GM23338 (cell line): ENCODE results near the gene TMEM121. TPM values are rescaled to one million over a fixed set of nuclear protein-coding genes. Genes with fewer than 3 reads are reported as not detected.

Experiments
- ATAC-seq: fragments of 200-7000 bp; cut with Tn5 transposase; 3 replicates; pipeline ENCODE4 v1.9.1; 2020
- DNase-seq: peaks from one replicate; pipeline ENCODE4 v3.0.0-alpha.2; 2015; ENCODE audit warnings: low spot score
- H2AFZ ChIP-seq: fragments of 200-600 bp; sonication (generic); 2 replicates; pipeline ENCODE4 v1.8.0; 2016; ENCODE audit warnings: antibody characterized with exemption, mild to moderate bottlenecking, moderate library complexity
- H3F3A ChIP-seq: fragments of 200-600 bp; sonication (generic); replicated peaks from 2 replicates; pipeline ENCODE4 v1.8.0; 2017; ENCODE audit warnings: antibody characterized with exemption, mixed run types, low read depth
- H3K27ac ChIP-seq: fragments of 200-600 bp; sonication (generic); 2 replicates; pipeline ENCODE4 v1.6.1; 2016; ENCODE audit warnings: low read depth
- H3K27me3 ChIP-seq: fragments of 200-600 bp; sonication (generic); 2 replicates; pipeline ENCODE4 v1.8.0; 2016; ENCODE audit warnings: mild to moderate bottlenecking, mixed run types, moderate library complexity; ENCODE audit not compliant: insufficient read depth
- H3K36me3 ChIP-seq: fragments of 200-600 bp; sonication (generic); 2 replicates; pipeline ENCODE4 v1.8.0; 2016; ENCODE audit warnings: mild to moderate bottlenecking; ENCODE audit not compliant: insufficient read depth
- H3K4me1 ChIP-seq: fragments of 200-600 bp; sonication (generic); 2 replicates; pipeline ENCODE4 v1.8.0; 2016; ENCODE audit warnings: mild to moderate bottlenecking, moderate library complexity; ENCODE audit not compliant: insufficient read depth
- H3K4me2 ChIP-seq: fragments of 200-600 bp; sonication (generic); 2 replicates; pipeline ENCODE4 v1.7.1; 2017; ENCODE audit warnings: mixed run types
- H3K4me3 ChIP-seq: fragments of 200-600 bp; sonication (generic); 2 replicates; pipeline ENCODE4 v1.6.1; 2016; ENCODE audit warnings: mixed run types
- H3K79me2 ChIP-seq: fragments of 200-600 bp; sonication (generic); replicated peaks from 2 replicates; pipeline ENCODE4 v1.8.0; 2017; ENCODE audit warnings: mild to moderate bottlenecking; ENCODE audit not compliant: insufficient read depth
- H3K9me2 ChIP-seq: fragments of 200-600 bp; sonication (generic); 2 replicates; pipeline ENCODE4 v1.8.0; 2017; ENCODE audit not compliant: insufficient read depth
- H4K20me1 ChIP-seq: fragments of 200-600 bp; sonication (generic); replicated peaks from 2 replicates; pipeline ENCODE4 v1.8.0; 2017; ENCODE audit warnings: mild to moderate bottlenecking; ENCODE audit not compliant: insufficient read depth
- H3K27ac Mint-ChIP-seq: 2 replicates; pipeline ENCODE4 v1.8.0; 2020; ENCODE audit warnings: inconsistent platforms, mild to moderate bottlenecking, moderate library complexity, mixed read lengths
- H3K27me3 Mint-ChIP-seq: 3 replicates; pipeline ENCODE4 v1.8.0; 2022; ENCODE audit warnings: low read depth, mild to moderate bottlenecking, moderate library complexity, mixed read lengths, inconsistent platforms; ENCODE audit not compliant: insufficient read depth, poor library complexity
- H3K36me3 Mint-ChIP-seq: 3 replicates; pipeline ENCODE4 v1.8.0; 2021; ENCODE audit warnings: low read depth, mild to moderate bottlenecking, inconsistent platforms, moderate library complexity, mixed read lengths
- H3K4me1 Mint-ChIP-seq: 3 replicates; pipeline ENCODE4 v1.8.0; 2020; ENCODE audit warnings: mild to moderate bottlenecking, inconsistent platforms, mixed read lengths
- H3K4me3 Mint-ChIP-seq: 3 replicates; pipeline ENCODE4 v1.8.0; 2021; ENCODE audit warnings: moderate library complexity, mild to moderate bottlenecking, inconsistent platforms, mixed read lengths
- H3K9me3 Mint-ChIP-seq: 3 replicates; pipeline ENCODE4 v1.8.0; 2020; ENCODE audit warnings: moderate library complexity, mild to moderate bottlenecking, inconsistent platforms, mixed read lengths
- CREB1 ChIP-seq: fragments of 250-450 bp; sonication (Bioruptor Pico); IDR thresholded peaks from 2 replicates; pipeline ENCODE4 v1.5.0; 2020; ENCODE audit warnings: low read depth, mild to moderate bottlenecking, moderate library complexity
- EZH2 ChIP-seq: fragments of 200-600 bp; sonication (generic); IDR thresholded peaks from one replicate; pipeline ENCODE4 v1.8.0; 2017; ENCODE audit warnings: antibody characterized with exemption, mild to moderate bottlenecking, low read depth; ENCODE audit not compliant: unreplicated experiment
- EZH2phosphoT487 ChIP-seq: fragments of 200-600 bp; sonication (generic); IDR thresholded peaks from one replicate; pipeline ENCODE4 v1.8.1; 2018; ENCODE audit warnings: antibody characterized with exemption; ENCODE audit not compliant: unreplicated experiment
- JUNB ChIP-seq: IDR thresholded peaks from one replicate; pipeline ENCODE4 v1.6.1; 2016; ENCODE audit warnings: antibody characterized with exemption; ENCODE audit not compliant: unreplicated experiment
- NANOG ChIP-seq: IDR thresholded peaks from 2 replicates; pipeline ENCODE4 v1.6.1; 2016; ENCODE audit warnings: antibody characterized with exemption, borderline replicate concordance
- POLR2AphosphoS5 ChIP-seq: IDR thresholded peaks from 2 replicates; pipeline ENCODE4 v1.6.1; 2016; ENCODE audit warnings: antibody characterized with exemption, low read depth
- STAT1 ChIP-seq: IDR thresholded peaks from one replicate; pipeline ENCODE4 v1.6.1; 2016; ENCODE audit warnings: antibody characterized with exemption; ENCODE audit not compliant: unreplicated experiment
- ZNF114 ChIP-seq: fragments of 250-450 bp; sonication (Bioruptor Pico); IDR thresholded peaks from 2 replicates; pipeline ENCODE4 v1.5.0; 2020; ENCODE audit warnings: mild to moderate bottlenecking, moderate library complexity
- ZNF331 ChIP-seq: fragments of 250-450 bp; sonication (Bioruptor Pico); IDR thresholded peaks from 2 replicates; pipeline ENCODE4 v1.5.0; 2020; ENCODE audit warnings: low read depth, mild to moderate bottlenecking, moderate library complexity
- polyA plus RNA-seq: library from polyadenylated mRNA; unstranded; fragments of >200 nt; fragmentation: Nextera tagmentation; extraction: Ambion mirVana; gene quantifications from 2 replicates; pipeline ENCODE4 v1.2.1, GENCODE V29; 2016
- total RNA-seq: library from RNA; depleted of rRNA; stranded (reverse); fragments of >200 nt; shearing (Covaris generic); gene quantifications from 2 replicates; pipeline ENCODE4 v1.2.3, GENCODE V29; 2014
- TF ChIP-seq, protein P1 (sequence below): IDR thresholded peaks from 2 replicates; pipeline ENCODE4 v1.6.1; 2016; ENCODE audit warnings: antibody characterized with exemption
- TF ChIP-seq, protein P2 (sequence below): IDR thresholded peaks from one replicate; pipeline ENCODE4 v1.6.1; 2018; ENCODE audit warnings: antibody characterized with exemption; ENCODE audit not compliant: unreplicated experiment
- TF ChIP-seq, protein P3 (sequence below): fragments of 250-450 bp; sonication (Bioruptor Pico); IDR thresholded peaks from 2 replicates; pipeline ENCODE4 v1.5.0; 2020; ENCODE audit warnings: mild to moderate bottlenecking, moderate library complexity
- TF ChIP-seq, protein P4 (sequence below), 2 experiments: fragments of 200-600 bp in 1 of 2; sonication (generic) in 1 of 2; conservative IDR thresholded peaks; 2 replicates each; pipeline versions ENCODE4 v1.5.1 to v1.6.1; 2016 to 2017; ENCODE audit warnings: antibody characterized with exemption in 2 of 2, low read depth in 2 of 2, mild to moderate bottlenecking in 2 of 2, moderate library complexity in 1 of 2

The TMEM121 gene
- total and polyA plus RNA-seq, 2 experiments from 2014 or later = 0.13 to 1.3 TPM

DNA sequence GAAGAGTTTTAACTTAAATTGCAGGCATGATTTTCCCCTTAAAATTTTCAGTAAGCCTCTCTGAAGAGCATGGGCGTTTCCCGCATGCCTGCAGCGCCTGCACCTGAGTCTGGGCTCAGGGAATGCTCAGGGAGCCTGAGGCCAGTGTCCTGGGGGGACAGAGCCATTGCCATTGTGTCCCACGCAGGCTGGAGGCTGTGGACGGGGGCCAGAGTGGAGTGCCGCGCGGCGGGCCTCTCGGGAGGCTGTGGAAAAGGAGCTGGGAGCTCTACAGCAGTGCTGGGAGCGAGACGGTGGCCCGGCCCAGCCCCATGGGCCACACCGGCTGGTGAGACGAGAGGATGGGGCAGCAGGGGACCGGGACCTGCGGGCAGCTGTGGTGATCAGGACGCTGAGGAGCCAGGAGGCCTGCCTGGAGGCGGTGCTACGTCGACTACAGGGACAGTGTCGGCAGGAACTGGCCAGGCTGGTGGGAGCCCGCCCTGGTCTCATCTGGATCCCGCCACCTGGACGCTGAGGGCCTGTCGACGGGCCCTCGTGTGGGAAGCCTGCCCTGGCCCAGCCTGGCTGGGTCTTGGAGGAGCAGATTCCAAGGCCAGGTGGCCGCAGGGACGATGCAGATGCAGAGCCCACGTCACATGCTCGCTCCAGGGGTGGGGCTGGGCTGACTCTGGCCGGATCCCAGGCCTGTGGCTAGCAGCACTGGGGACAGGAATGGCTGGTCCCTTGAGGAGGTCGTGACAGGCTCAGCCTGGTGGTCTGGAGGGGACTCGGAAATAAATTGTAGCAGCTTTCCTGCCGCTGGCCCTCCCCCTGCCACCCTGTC, 27.7 kb upstream of the TMEM121 start:
- H3K36me3 ChIP-seq = no peaks in the 10 kb centered on the region
- ATAC-seq (no peak; the same call in 1 of the 3 replicates), DNase-seq (peak; percentile 17)
- Mint-ChIP-seq H3K36me3 (no peaks in the 10 kb centered on the region), H3K4me3 (no peak overlapping the region), H3K27ac (no peak overlapping the region), H3K27me3 (peaks cover 3% of the 10 kb centered on the region), H3K4me1 (0 out of 3 replicates have a peak, but pooled peaks cover 2% of the 10 kb centered on the region), H3K9me3 (no peaks in the 10 kb centered on the region)
- TF ChIP-seq ZNF114 (CRISPR knock-in tag) (no peak), EZH2 (no peak), EZH2phosphoT487 (no peak), NANOG (no peak), CREB1 (CRISPR knock-in tag) (no peak), STAT1 (no peak), ZNF331 (CRISPR knock-in tag) (no peak), POLR2AphosphoS5 (no peak), JUNB (no peak)
- TF ChIP-seq, protein P1, sequence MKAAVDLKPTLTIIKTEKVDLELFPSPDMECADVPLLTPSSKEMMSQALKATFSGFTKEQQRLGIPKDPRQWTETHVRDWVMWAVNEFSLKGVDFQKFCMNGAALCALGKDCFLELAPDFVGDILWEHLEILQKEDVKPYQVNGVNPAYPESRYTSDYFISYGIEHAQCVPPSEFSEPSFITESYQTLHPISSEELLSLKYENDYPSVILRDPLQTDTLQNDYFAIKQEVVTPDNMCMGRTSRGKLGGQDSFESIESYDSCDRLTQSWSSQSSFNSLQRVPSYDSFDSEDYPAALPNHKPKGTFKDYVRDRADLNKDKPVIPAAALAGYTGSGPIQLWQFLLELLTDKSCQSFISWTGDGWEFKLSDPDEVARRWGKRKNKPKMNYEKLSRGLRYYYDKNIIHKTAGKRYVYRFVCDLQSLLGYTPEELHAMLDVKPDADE = no peak
- TF ChIP-seq, protein P2, sequence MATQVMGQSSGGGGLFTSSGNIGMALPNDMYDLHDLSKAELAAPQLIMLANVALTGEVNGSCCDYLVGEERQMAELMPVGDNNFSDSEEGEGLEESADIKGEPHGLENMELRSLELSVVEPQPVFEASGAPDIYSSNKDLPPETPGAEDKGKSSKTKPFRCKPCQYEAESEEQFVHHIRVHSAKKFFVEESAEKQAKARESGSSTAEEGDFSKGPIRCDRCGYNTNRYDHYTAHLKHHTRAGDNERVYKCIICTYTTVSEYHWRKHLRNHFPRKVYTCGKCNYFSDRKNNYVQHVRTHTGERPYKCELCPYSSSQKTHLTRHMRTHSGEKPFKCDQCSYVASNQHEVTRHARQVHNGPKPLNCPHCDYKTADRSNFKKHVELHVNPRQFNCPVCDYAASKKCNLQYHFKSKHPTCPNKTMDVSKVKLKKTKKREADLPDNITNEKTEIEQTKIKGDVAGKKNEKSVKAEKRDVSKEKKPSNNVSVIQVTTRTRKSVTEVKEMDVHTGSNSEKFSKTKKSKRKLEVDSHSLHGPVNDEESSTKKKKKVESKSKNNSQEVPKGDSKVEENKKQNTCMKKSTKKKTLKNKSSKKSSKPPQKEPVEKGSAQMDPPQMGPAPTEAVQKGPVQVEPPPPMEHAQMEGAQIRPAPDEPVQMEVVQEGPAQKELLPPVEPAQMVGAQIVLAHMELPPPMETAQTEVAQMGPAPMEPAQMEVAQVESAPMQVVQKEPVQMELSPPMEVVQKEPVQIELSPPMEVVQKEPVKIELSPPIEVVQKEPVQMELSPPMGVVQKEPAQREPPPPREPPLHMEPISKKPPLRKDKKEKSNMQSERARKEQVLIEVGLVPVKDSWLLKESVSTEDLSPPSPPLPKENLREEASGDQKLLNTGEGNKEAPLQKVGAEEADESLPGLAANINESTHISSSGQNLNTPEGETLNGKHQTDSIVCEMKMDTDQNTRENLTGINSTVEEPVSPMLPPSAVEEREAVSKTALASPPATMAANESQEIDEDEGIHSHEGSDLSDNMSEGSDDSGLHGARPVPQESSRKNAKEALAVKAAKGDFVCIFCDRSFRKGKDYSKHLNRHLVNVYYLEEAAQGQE = no peak
- TF ChIP-seq, protein P3, sequence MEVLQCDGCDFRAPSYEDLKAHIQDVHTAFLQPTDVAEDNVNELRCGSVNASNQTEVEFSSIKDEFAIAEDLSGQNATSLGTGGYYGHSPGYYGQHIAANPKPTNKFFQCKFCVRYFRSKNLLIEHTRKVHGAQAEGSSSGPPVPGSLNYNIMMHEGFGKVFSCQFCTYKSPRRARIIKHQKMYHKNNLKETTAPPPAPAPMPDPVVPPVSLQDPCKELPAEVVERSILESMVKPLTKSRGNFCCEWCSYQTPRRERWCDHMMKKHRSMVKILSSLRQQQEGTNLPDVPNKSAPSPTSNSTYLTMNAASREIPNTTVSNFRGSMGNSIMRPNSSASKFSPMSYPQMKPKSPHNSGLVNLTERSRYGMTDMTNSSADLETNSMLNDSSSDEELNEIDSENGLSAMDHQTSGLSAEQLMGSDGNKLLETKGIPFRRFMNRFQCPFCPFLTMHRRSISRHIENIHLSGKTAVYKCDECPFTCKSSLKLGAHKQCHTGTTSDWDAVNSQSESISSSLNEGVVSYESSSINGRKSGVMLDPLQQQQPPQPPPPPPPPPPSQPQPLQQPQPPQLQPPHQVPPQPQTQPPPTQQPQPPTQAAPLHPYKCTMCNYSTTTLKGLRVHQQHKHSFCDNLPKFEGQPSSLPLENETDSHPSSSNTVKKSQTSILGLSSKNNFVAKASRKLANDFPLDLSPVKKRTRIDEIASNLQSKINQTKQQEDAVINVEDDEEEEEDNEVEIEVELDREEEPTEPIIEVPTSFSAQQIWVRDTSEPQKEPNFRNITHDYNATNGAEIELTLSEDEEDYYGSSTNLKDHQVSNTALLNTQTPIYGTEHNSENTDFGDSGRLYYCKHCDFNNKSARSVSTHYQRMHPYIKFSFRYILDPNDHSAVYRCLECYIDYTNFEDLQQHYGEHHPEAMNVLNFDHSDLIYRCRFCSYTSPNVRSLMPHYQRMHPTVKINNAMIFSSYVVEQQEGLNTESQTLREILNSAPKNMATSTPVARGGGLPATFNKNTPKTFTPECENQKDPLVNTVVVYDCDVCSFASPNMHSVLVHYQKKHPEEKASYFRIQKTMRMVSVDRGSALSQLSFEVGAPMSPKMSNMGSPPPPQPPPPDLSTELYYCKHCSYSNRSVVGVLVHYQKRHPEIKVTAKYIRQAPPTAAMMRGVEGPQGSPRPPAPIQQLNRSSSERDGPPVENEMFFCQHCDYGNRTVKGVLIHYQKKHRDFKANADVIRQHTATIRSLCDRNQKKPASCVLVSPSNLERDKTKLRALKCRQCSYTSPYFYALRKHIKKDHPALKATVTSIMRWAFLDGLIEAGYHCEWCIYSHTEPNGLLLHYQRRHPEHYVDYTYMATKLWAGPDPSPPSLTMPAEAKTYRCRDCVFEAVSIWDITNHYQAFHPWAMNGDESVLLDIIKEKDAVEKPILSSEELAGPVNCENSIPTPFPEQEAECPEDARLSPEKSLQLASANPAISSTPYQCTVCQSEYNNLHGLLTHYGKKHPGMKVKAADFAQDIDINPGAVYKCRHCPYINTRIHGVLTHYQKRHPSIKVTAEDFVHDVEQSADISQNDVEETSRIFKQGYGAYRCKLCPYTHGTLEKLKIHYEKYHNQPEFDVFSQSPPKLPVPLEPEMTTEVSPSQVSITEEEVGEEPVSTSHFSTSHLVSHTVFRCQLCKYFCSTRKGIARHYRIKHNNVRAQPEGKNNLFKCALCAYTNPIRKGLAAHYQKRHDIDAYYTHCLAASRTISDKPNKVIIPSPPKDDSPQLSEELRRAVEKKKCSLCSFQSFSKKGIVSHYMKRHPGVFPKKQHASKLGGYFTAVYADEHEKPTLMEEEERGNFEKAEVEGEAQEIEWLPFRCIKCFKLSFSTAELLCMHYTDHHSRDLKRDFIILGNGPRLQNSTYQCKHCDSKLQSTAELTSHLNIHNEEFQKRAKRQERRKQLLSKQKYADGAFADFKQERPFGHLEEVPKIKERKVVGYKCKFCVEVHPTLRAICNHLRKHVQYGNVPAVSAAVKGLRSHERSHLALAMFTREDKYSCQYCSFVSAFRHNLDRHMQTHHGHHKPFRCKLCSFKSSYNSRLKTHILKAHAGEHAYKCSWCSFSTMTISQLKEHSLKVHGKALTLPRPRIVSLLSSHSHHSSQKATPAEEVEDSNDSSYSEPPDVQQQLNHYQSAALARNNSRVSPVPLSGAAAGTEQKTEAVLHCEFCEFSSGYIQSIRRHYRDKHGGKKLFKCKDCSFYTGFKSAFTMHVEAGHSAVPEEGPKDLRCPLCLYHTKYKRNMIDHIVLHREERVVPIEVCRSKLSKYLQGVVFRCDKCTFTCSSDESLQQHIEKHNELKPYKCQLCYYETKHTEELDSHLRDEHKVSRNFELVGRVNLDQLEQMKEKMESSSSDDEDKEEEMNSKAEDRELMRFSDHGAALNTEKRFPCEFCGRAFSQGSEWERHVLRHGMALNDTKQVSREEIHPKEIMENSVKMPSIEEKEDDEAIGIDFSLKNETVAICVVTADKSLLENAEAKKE (CRISPR knock-in tag) = no peak
- TF ChIP-seq, protein P4, sequence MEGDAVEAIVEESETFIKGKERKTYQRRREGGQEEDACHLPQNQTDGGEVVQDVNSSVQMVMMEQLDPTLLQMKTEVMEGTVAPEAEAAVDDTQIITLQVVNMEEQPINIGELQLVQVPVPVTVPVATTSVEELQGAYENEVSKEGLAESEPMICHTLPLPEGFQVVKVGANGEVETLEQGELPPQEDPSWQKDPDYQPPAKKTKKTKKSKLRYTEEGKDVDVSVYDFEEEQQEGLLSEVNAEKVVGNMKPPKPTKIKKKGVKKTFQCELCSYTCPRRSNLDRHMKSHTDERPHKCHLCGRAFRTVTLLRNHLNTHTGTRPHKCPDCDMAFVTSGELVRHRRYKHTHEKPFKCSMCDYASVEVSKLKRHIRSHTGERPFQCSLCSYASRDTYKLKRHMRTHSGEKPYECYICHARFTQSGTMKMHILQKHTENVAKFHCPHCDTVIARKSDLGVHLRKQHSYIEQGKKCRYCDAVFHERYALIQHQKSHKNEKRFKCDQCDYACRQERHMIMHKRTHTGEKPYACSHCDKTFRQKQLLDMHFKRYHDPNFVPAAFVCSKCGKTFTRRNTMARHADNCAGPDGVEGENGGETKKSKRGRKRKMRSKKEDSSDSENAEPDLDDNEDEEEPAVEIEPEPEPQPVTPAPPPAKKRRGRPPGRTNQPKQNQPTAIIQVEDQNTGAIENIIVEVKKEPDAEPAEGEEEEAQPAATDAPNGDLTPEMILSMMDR (conservative IDR thresholded peaks at IDR 0.05; ENCODE audit: low read depth in 2 of 2) = no peak
- H3F3A ChIP-seq = no peaks in the 10 kb centered on the region
- no peaks in the 10 kb centered on the region for H3K79me2 ChIP-seq
- no peak overlapping the region for H3K27ac ChIP-seq
- H3K4me3 ChIP-seq = no peak overlapping the region
- H3K27me3 ChIP-seq = no peaks in the 10 kb centered on the region
- H2AFZ ChIP-seq = no peak overlapping the region
- H3K4me1 ChIP-seq = no peaks in the 10 kb centered on the region
- H4K20me1 ChIP-seq = no peaks in the 10 kb centered on the region
- no peaks in the 10 kb centered on the region for H3K9me2 ChIP-seq
- no peak overlapping the region for H3K4me2 ChIP-seq
